ENCODE data around the gene TCTN1. TPM values are rescaled to one million over a fixed set of nuclear protein-coding genes. Genes with fewer than 3 reads are reported as not detected.
A peak's percentile ranks its signal among the peaks of the same experiment; 100 is the strongest.
"Not testable (repeated sequence)": the region's sequence is repeated elsewhere in the genome, so short reads cannot be mapped to it uniquely, and the experiment has no call there.

The TCTN1 gene
- total RNA-seq, 1 donor from 2014 or later, result 9.7 TPM

DNA sequence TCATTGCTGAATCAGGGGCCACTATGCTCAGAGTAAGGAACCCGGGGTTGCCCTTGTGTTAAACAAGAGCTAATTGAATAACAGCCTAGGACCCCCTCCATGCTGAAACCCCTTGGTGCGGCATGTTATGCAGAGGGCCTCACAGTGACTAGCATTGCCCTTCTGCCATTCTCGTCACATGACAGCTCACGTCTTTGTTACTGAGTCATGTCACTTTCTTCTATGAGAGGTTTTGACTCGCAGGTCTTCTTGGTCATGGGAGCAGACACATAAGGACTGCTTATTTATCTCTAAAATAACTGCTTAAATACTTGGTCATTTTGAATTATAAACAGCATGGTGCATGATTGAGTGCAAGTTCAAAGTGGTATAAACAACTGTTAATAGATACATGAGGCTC is 24.9 kb downstream of the TCTN1 start:
- DNase-seq (ENCODE audit: low read depth in 2 of 2), result no peak

DNA sequence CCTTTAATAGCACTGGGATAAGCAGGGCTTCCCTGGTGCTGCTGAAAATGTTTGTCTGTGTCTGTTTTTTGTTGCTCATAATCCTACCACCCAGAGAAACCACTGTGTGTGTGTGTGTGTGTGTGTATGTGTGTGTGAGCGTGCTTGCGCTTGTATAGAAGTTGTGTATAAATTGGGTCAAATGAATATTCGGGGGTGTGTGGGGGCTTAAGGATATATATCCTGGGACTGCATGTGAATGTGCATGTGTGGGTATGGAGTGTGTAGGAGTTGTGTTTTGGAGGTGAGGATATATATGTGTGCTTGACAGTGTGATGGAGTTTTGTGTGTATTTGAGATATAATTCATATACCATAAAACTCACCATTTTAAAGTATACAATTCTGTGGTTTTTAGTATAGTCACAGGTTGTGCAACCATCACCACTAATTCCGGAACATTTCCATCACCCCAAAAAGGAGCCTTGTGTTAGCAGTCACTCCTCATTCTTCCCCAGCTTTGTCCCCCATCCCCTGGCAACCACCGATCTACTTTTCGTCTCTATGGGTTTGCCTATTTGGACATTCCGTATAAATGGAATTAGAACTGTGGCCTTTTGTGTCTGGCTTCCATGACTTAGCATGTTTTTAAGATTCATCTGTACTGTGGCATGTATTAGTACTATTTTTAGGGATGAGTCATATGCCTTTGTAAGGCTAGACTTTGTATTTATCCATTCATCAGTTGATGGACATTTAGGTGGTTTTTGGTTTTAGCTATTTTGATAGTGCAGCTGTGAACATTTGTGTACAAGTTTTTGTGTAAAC is 25.6 kb downstream of the TCTN1 start:
- peak; percentile 31 to 68 for DNase-seq (ENCODE audit: low read depth in 2 of 2)

DNA sequence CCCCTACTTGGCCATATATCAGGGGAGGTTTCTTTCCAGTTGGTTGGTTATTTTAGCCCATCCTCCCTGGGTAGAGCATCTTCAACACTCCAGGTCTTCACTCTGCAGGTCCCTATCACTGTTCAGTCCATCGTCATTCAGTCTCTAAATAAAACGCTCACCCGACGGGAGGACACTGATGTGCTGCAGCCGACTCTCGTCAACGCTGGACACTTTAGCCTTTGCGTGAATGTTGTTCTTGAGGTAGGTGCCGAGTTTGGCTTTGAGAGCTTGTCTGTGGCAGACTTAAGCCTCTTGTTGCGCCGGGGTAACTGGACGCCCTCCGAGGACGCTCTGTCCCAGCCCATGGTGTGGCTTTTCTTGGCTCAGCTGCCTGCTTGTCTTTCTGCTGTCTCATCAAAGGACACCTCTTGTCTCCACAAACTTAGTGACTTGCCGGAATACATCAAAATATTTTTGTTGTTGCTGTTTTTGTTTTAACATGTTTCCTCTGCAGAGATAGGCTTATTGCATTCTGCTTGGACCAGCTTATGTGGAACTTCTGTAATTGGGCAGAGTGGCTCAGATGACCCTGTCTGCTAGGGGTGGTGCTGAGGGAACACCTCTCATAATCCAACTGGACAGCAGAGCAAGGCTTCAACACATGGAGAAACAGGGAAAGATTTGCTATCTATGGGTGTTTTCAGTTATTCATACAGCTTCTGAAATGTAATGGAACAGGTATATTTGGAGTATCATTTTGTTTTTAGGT is 26.5 kb downstream of the TCTN1 start:
- DNase-seq (ENCODE audit: low read depth in 2 of 2), result no peak

DNA sequence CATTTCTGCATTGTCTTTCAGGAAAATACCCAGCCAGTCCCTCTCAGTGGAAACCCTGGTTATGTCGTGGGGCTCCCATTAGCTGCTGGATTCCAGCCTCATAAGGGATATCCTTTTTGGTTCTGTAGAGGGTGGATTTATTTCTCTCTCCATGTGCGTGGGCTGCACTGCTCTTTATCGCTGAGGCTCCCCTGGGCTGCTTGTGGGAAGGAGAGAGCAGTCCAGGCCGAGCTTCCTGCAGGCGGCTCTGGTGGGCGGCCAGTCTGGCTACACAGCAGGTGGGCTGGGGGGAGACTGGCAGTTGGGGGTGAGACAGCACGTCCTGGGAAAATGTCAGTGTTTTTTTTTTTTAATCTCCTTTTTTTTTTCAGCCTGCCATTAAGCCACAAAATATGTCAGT is 27.6 kb downstream of the TCTN1 start:
- DNase-seq (ENCODE audit: low read depth in 2 of 2), result no peak

DNA sequence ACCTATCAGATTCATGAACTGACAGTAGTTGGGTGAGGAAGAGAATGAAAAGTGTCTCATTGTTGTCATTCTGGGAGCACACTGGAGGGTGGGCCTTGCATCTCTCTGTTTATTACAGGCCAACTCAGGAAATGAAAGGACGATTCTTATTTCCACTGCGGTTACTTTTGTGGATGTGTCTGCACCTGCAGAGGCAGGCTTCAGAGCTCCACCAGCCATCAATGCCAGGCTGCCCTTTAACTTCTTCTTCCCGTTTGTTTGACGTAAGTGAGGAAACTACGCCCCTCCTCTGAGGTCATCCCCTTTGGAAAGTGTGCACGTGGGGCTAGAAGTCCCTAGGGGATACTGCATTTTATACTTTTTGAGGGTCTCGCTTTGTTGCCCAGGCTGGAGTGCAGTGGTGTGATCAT is 33.7 kb downstream of the TCTN1 start:
- peak; percentile 12 to 13 for DNase-seq (ENCODE audit: low read depth in 2 of 2)

DNA sequence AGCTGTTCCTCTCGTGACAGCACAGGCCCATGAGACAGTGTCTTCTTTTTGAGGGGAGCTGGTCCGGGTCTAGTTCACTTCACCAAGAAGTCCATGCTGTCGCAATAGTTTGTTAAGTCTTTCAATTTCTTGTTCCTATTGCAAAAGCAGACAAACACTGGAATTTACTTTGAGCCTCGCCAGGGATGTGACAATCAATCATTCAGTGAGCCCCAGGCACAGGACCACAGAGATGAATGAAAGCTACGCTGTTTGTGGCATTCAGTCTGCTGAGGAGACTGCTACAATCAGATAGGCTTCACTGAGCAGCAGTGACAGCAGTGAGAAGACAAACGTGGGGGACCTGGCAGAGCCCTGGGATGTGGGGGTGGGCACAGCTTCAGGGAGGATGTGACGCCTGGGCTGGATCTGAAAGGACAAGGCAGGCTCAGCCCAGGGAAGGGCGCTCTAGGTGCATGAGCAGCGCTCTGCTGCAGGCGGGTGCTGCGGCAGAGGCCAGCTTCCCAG is 35.5 kb downstream of the TCTN1 start:
- no peak for DNase-seq (ENCODE audit: low read depth in 2 of 2)

DNA sequence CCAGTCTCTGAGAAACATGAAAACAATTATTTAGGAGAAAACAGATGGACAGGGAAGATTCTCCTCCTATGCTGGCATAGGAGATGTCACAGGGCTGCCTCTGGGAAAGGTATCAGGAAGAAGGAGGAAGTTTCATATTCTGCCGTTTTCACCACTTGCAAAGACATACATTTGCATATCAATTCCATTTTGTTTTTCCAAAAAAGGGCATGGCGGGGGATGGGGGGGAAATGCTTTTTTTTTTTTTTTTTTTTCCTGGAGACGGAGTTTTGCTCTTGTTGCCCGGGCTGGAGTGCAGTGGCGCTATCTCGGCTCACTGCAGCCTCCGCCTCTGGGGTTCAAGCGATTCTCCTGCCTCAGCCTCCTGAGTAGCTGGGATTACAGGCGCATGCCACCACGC is 40.3 kb downstream of the TCTN1 start:
- DNase-seq (ENCODE audit: low read depth in 2 of 2), result not testable (repeated sequence)

DNA sequence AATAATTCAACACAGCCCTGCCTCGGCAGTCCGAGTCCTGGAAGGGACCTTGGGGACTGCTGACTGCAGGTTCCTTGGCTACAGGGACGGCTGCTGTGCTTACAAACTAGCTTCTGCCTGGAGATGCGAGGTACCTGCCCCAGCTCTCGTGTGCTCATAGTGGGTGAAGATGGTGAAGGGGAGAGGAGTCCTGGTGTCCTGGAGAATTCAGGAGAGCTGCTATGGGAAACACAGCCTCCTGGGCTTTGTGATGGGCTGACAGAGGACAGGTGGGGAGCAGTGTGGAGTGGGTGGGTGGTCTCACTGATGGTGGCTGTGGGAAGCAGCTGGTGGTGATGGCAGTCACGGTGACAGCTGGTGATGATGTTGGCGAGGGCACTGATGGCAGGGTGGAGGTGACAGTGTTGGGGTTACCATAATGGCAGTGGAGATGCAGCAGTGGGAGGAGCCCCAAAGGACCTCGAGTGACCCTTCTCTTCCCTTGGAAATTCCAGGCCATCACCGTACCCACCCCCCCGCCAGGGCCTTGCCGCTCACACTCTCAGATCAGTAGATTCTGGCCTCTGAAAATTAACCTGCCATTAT is 42.2 kb downstream of the TCTN1 start:
- DNase-seq (ENCODE audit: low read depth in 2 of 2), result no peak

DNA sequence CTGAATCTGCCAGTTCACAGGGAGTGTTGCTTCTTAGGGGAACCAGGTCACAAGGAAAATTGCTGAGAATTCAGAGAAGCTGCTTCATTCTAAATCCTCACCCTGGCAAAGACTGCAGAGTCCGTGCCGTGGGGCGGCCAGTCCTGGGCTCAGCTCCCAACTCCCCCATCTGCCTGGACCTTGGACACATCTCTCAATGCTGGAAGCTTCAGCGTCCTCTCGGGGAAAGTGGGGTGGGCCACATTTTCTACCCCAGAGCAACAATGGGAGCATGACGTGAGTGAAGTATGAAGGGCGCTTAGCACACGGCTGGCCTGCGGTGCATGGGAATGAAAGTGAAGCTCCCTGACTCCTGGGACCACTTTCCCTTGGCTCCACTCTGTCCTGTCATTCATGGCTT is 43.8 kb downstream of the TCTN1 start:
- DNase-seq (ENCODE audit: low read depth in 2 of 2), result no peak

DNA sequence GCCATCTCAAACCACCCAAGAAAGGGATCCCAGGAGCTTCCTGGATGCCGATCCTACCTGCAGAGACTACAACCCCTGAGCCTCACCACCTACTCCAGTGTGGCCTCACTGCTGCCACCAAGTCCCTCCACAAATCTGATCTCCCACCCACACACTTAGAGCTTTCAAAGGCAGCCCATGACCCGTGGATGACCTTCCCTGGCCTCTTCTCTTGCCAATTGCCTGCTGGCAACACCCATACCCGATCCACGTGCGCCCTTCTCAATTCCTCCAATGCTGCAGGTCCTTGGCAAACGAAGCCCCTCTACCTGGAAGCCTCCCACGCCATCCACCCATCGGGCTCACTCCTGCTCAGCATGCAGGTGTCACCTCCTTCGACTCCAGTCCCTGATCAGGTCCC is 44.3 kb downstream of the TCTN1 start:
- no peak for DNase-seq (ENCODE audit: low read depth in 2 of 2)

DNA sequence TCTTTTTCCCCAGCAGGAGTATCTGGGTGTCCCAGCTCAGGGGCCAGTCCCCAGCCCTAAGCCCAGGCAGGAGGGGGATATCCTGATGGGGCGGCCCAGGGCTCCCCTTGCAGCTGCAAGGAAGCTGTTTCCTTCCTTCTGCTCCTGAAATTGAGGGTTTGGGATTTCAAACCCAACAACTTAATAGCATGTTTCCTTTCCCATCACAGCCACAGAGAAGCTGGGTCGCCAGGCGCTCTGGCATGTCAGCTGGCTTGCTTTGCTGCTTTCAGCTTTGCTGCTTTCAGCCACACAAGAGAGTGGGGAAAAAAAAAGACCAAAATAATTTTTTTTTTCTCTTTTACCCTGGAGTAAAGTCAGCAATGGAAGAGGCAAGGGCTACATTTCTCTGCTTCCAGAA is 44.9 kb downstream of the TCTN1 start:
- DNase-seq (ENCODE audit: low read depth in 2 of 2), result no peak

DNA sequence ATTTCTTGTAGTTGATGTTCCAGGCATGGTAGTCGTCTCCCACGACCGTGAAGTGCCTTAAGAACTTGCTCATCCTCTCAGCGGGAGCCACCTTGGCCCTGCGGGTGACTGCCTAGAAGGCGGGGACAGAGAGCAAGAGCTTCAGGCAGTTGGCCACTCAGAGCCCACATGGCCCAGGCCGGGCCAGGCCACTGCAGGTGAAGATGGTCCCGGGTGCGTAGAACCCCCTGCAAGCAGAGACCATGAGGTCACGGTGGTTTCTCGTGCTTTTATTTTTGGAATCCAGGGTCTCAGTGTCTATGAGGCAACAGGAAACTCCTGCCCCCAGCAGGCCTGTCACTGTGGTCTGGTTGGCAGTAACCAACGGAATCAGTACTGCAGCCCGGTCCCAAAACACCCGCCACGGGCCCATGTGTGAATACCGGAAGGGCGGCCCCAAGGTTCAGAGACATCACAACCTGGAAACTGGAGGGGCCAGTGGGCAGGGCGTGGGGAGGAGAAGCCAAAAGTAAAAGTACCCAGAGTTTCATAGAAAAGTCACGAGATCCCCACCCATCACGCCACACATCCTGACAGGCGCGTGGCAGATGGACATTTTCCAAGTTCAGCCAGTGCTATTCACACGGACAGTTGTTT is 47.5 kb downstream of the TCTN1 start:
- peak in 1 of 2 donors; percentile 78 for DNase-seq (ENCODE audit: low read depth in 2 of 2)

DNA sequence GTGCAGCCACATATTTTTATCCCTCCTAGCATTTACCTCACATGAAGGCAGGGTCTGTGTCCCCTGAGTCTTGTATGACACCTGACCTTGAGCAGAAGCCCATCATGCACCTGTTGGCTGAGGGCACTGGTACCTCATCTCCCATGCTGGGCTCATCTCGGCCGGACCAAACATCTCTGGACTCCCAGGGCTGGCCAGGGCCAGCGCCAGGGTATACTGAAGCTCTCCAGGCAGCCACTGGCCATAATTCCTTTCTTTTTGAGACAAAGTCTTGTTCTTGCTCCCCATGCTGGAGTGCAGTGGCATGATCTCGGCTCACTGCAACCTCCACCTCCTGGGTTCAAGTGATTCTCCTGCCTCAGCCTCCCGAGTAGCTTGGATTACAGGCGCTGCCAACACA is 53.0 kb downstream of the TCTN1 start:
- DNase-seq (ENCODE audit: low read depth in 2 of 2), result no peak

DNA sequence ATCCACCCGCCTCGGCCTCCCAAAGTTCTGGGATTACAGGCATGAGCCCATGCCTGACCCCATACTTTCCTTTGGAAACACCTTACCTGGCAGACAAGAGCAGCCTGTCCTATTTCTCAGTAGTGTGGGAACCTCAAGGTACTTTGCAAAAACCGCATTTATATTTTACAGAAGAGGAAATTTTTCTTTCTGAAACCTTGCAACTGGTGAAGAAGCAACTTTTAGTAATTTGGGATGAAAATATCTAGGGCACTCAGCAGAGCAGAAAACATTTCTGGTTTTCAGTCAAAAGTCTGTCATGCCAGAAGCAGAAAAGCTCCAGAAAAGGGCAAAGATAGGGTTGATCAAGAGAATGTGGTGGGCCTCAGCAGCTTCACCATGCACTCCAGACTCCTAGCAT is 53.7 kb downstream of the TCTN1 start:
- no peak for DNase-seq (ENCODE audit: low read depth in 2 of 2)

DNA sequence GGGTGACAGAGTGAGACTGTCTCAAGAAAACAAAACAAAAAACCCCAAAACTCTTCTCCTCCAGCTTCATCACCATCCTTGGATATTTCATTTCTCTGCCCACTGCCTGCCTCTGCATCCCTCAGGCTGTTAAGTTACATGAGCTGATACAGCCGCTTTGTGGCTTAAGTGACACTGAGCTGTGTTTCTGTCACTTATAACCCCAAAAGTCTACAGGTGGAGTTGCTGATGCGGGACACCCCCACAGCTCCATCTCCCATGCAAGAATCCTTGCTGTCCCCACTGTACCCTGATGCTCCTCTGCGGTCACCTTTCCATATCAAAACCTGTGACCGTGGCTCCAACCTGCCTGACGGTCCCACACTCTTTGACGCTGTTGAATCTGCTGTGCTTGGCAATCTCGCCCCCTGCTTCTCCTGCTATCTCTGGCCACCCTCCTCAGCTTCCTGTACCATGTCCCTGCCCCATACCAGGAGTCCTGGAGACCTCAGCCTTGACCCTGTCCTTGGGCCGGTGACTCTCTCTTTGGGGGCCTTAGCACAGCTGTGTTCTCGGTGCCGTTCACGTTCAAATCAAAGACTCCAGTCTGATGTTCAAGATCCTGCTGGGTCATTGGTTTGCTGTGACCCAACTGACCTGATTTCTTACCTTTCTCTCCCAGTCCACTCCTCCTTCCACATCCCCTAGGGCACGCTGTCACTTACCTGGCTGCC is 54.7 kb downstream of the TCTN1 start:
- DNase-seq (ENCODE audit: low read depth in 2 of 2), result no peak

DNA sequence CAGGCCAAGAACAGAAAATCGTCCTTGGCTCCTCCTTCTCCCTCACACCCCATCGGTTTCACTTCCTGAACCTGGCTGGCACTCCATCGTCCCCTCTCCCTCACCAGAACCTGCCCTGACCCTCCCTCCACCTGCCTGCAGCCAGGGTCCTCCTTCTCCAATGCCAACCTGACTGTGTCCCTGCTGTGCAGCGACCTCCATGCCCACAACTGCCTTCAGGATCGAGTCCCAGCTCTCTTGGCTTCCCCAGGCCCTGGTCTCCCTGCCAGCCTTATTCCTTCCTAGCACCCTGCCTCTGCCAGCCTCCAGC is 55.2 kb downstream of the TCTN1 start:
- no peak for DNase-seq (ENCODE audit: low read depth in 2 of 2)

DNA sequence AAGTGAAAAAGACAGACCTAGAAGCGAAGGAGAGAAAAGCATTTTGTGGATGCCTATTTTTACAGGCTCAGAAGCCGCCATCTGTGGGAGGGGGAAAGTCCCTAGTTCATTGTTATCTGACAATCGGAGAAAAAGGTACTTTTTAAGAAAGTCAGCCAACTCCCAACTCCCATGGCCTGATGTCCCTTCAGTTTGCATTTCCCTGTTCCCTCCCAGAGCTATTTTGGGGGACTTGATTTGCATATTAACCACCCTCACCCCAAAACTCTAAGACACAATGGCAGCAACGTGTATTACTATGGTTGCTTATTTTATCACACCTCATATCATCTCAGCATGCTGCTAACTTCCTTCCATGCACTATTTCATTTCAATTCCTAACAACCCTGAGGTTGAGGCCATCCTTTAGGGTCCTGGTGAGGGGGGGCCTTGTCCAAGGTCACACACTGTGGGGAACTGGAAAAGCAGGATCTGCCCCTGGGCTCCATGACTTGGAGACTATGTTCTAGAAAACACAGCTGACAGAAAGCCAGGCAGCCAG is 56.3 kb downstream of the TCTN1 start:
- DNase-seq (ENCODE audit: low read depth in 2 of 2), result no peak

DNA sequence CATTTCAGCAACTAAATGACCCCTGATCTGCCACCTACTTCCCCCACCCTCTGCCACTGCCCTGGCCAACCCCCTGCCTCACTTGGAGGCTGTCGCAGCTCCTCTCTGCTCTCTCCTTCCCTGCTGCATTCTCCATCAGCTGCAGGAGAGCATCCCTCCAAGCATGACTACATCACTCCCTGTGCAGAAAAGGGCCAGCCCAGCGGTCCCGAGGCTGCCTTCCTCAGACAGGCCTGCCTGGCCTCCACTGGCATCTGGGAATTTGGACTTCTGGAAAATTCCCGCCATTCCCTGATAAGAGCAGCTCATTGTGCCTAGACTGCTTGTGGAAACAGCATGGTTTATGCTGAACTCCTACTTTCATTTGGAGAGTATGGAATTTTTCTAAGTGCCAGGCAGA is 62.2 kb downstream of the TCTN1 start:
- no peak for DNase-seq (ENCODE audit: low read depth in 2 of 2)

DNA sequence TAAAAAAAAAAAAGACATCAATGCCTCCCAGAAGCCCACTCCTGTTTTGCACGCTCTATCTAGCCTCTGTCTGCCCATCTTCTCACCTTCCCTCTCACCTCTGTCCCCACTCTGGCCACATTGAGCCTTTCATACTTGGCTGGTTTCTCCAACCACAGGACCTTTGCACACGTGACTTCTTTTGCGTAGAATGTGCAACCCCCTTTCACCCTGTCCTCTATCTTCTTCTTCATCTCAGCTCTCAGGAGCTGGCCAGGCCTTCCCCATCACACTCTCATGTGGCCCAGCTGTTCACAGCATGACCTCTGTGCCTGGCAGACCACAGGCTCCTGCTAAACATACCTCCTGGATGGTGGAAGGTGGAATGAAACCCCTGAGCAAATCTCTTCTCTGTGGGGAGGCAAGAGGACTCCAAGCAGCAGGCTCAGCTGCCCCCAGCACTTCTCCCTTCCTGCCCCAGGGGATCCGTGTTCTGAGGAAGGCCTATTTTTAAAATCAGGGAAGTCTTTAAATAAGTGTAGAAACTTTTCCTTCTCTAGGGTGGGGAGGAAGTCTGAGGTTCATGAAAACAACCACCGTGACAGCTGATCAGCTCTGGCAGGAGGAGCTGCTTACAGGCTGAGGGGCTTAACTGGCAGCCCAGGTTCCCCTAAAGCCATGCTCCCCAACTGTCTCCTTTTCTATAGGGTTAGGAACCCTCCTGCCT is 63.4 kb downstream of the TCTN1 start:
- DNase-seq (ENCODE audit: low read depth in 2 of 2), result no peak

DNA sequence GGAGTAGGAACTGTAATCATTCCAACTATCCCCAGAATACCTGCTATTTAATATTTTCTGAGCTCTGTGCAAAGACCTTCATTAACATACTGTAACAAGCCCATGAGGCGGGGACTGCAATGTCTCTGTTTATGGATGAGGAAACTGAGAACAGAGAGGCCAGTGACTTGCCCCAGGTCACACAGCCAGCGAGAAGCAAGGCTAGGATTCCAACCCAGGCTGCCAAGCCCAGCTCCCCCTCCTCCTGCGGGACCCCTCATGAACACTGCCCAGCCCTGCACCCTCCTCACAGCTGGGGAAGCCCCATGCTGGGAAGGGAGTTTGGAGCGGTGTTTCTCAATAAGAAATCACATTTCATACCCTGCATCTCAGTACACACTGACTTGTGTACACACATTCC is 64.1 kb downstream of the TCTN1 start:
- DNase-seq (ENCODE audit: low read depth in 2 of 2), result no peak

DNA sequence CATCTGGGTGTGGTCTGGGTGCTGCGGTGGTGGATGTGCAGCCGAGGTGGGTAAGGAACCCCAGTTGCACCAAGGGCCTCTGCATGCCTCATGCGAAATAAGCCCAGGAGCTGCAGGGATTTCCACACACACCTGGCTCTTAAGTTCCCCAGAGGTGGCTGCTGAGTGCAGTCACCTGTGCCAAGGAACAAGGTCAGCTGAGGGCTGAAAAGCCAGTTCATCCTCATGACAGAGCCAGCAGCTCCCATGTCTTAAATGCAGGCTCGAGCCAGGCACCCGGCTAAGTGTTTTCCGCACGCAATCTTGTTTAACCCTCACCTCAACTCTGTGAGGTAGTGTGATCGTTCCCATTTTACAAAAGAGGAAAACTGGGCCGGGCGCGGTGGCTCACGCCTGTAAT is 65.3 kb downstream of the TCTN1 start:
- DNase-seq (ENCODE audit: low read depth in 2 of 2), result no peak
